Astrocyte (in vitro differentiated cells and primary cell): ENCODE measurements around the gene BCL11B. TPM values are rescaled to one million over a fixed set of nuclear protein-coding genes. Genes with fewer than 3 reads are reported as not detected.

Source experiments
- DNase-seq: peaks from one replicate; pipeline ENCODE4 v3.0.0-alpha.2; 2010; ENCODE audit warnings: low read depth
- FAIRE-seq: peaks from 2 replicates; lab custom pipeline; 2011; peaks lifted over from hg19 to GRCh38; lab: Jason Lieb, UNC
- H2AFZ ChIP-seq: 2 replicates; pipeline ENCODE4 v1.6.0; 2012; ENCODE audit warnings: low read depth, low read length, inconsistent platforms
- H3K27ac ChIP-seq: 2 replicates; pipeline ENCODE4 v1.5.1; 2011; ENCODE audit warnings: low read depth, low read length, inconsistent platforms
- H3K27me3 ChIP-seq: 2 replicates; pipeline ENCODE4 v1.6.0; 2011; ENCODE audit warnings: low read length, inconsistent platforms; ENCODE audit not compliant: insufficient read depth
- H3K36me3 ChIP-seq: 2 replicates; pipeline ENCODE4 v1.5.1; 2011; ENCODE audit warnings: low read length, inconsistent platforms; ENCODE audit not compliant: insufficient read depth
- H3K4me1 ChIP-seq: 2 replicates; pipeline ENCODE4 v1.5.1; 2011; ENCODE audit warnings: low read length, inconsistent platforms; ENCODE audit not compliant: insufficient read depth
- H3K4me2 ChIP-seq: 2 replicates; pipeline ENCODE4 v1.6.0; 2012; ENCODE audit warnings: low read length, inconsistent platforms
- H3K4me3 ChIP-seq: 2 replicates; pipeline ENCODE4 v1.5.1; 2011; ENCODE audit warnings: low read depth, mild to moderate bottlenecking, low read length, inconsistent platforms; ENCODE audit not compliant: insufficient read depth
- H3K79me2 ChIP-seq: 2 replicates; pipeline ENCODE4 v1.6.0; 2012; ENCODE audit warnings: mild to moderate bottlenecking, low read length, inconsistent platforms; ENCODE audit not compliant: insufficient read depth
- H3K9ac ChIP-seq: 2 replicates; pipeline ENCODE4 v1.6.0; 2012; ENCODE audit warnings: mild to moderate bottlenecking, low read length, inconsistent platforms
- H3K9me3 ChIP-seq: 2 replicates; pipeline ENCODE4 v1.5.1; 2012; ENCODE audit warnings: low read depth, mild to moderate bottlenecking, low read length, inconsistent platforms; ENCODE audit not compliant: insufficient read depth
- H4K20me1 ChIP-seq: 2 replicates; pipeline ENCODE4 v1.6.0; 2012; ENCODE audit warnings: low read length, inconsistent platforms; ENCODE audit not compliant: insufficient read depth
- H3K27ac Mint-ChIP-seq: one replicate; pipeline ENCODE4 v1.8.0; 2021; ENCODE audit warnings: mild to moderate bottlenecking, mixed read lengths; ENCODE audit not compliant: unreplicated experiment
- H3K27me3 Mint-ChIP-seq: one replicate; pipeline ENCODE4 v1.8.0; 2021; ENCODE audit warnings: low read depth, mixed read lengths; ENCODE audit not compliant: unreplicated experiment
- H3K36me3 Mint-ChIP-seq: one replicate; pipeline ENCODE4 v1.8.0; 2021; ENCODE audit warnings: low read depth, mixed read lengths; ENCODE audit not compliant: unreplicated experiment
- H3K4me1 Mint-ChIP-seq: one replicate; pipeline ENCODE4 v1.8.0; 2021; ENCODE audit warnings: low read depth, mixed read lengths; ENCODE audit not compliant: unreplicated experiment
- H3K4me3 Mint-ChIP-seq: one replicate; pipeline ENCODE4 v1.8.0; 2021; ENCODE audit warnings: mild to moderate bottlenecking, moderate library complexity, mixed read lengths; ENCODE audit not compliant: unreplicated experiment
- H3K9me3 Mint-ChIP-seq: one replicate; pipeline ENCODE4 v1.8.0; 2021; ENCODE audit warnings: mild to moderate bottlenecking, mixed read lengths; ENCODE audit not compliant: unreplicated experiment
- EZH2 ChIP-seq: IDR thresholded peaks from 2 replicates; pipeline ENCODE4 v1.6.1; 2012; ENCODE audit warnings: mild to moderate bottlenecking, low read length, inconsistent platforms; ENCODE audit not compliant: insufficient read depth
- total RNA-seq: library from RNA; stranded (reverse); gene quantifications from 2 replicates; pipeline ENCODE4 v1.2.1, GENCODE V29; 2021
- TF ChIP-seq, protein P1 (sequence below): IDR thresholded peaks from 2 replicates; pipeline ENCODE4 v1.5.1; 2011; ENCODE audit warnings: low read depth, mild to moderate bottlenecking, inconsistent platforms, low read length, moderate library complexity; ENCODE audit not compliant: insufficient read depth

BCL11B gene
- total RNA-seq, 1 donor from 2014 or later: 1.1 TPM

DNA sequence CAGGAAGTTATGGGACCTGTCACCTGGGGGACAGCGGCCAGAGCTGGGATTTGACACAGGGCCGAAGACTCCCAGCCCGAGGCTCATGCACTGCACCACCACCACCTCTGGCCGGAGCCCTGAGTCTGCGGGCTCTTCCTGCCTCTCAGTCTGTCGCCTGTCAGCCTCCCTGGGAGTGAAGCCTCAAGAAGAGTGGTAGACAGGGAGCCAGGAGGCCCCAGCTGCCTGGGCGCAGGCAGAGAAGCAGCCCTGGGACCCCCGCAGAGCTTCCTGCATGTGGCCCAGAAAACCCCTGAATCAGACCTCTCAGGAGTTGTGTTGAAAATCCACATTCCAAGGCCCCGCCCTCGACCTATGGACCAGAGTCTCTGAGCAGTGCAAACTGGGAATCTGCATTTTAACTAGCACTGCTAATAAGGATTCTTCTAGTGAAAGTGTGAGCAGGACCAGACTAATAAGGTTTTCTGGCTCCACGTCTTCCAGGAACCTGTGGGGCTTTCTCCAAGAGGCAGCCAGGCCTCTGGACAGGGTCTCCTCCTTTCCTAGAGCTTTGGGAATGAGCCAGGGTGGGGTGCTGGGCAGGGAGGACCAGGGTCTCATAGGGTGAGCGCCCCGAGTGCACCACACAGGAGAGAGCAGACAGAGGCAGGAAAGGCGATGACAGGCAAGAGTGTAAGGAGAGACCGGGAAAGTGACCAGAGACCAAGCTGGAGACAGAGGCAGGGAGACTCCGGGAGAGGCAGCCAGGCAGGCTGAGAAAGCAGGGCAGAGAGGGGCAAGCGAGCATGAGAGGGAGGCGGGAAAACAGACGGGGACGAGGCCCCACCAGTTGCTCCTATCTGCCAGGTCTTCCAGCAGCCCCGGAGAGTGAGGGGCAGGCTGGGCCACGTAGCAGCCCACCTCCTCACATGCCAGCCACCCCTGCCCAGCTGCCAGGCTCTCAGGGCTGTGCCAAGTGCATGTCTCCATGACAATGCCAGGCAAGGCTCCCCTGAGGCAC is 112.4 kb downstream of the BCL11B start:
- Mint-ChIP-seq H3K4me3 (no peak overlapping the region), H3K9me3 (peaks cover 11% of the 10 kb centered on the region), H3K4me1 (no peaks in the 10 kb centered on the region), H3K27ac (no peak overlapping the region), H3K36me3 (no peaks in the 10 kb centered on the region), H3K27me3 (peaks cover 12% of the 10 kb centered on the region)
- Histone ChIP-seq H4K20me1 (no peaks in the 10 kb centered on the region), H3K9me3 (no peaks in the 10 kb centered on the region), H3K9ac (no peak overlapping the region), H3K4me3 (no peak overlapping the region), H3K27ac (no peak overlapping the region), H3K79me2 (no peaks in the 10 kb centered on the region), H3K4me1 (no peaks in the 10 kb centered on the region), H2AFZ (no peak overlapping the region), H3K27me3 (peaks cover 3% of the 10 kb centered on the region), H3K4me2 (no peak overlapping the region), H3K36me3 (no peaks in the 10 kb centered on the region)
- no peak for FAIRE-seq
- TF ChIP-seq EZH2: no peak
- TF ChIP-seq, protein P1, sequence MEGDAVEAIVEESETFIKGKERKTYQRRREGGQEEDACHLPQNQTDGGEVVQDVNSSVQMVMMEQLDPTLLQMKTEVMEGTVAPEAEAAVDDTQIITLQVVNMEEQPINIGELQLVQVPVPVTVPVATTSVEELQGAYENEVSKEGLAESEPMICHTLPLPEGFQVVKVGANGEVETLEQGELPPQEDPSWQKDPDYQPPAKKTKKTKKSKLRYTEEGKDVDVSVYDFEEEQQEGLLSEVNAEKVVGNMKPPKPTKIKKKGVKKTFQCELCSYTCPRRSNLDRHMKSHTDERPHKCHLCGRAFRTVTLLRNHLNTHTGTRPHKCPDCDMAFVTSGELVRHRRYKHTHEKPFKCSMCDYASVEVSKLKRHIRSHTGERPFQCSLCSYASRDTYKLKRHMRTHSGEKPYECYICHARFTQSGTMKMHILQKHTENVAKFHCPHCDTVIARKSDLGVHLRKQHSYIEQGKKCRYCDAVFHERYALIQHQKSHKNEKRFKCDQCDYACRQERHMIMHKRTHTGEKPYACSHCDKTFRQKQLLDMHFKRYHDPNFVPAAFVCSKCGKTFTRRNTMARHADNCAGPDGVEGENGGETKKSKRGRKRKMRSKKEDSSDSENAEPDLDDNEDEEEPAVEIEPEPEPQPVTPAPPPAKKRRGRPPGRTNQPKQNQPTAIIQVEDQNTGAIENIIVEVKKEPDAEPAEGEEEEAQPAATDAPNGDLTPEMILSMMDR: no peak
- no peak for DNase-seq

GRCh38 chr14:99158646-99159165 is 113.3 kb downstream of the BCL11B start:
- Mint-ChIP-seq H3K4me3 (no peak overlapping the region), H3K4me1 (no peaks in the 10 kb centered on the region), H3K9me3 (peaks cover 11% of the 10 kb centered on the region), H3K27me3 (peaks cover 7% of the 10 kb centered on the region), H3K36me3 (no peaks in the 10 kb centered on the region), H3K27ac (no peak overlapping the region)
- no peak overlapping the region for H3K4me2 ChIP-seq
- no peak for DNase-seq
- H4K20me1 ChIP-seq: no peaks in the 10 kb centered on the region
- TF ChIP-seq, protein P1: no peak
- TF ChIP-seq EZH2: no peak
- H3K9me3 ChIP-seq: no peaks in the 10 kb centered on the region
- no peaks in the 10 kb centered on the region for H3K4me1 ChIP-seq
- H3K9ac ChIP-seq: no peak overlapping the region
- peaks cover 3% of the 10 kb centered on the region for H3K27me3 ChIP-seq
- no peak overlapping the region for H3K27ac ChIP-seq
- no peaks in the 10 kb centered on the region for H3K36me3 ChIP-seq
- no peak overlapping the region for H2AFZ ChIP-seq
- H3K79me2 ChIP-seq: no peaks in the 10 kb centered on the region
- no peak overlapping the region for H3K4me3 ChIP-seq
- FAIRE-seq: no peak

DNA sequence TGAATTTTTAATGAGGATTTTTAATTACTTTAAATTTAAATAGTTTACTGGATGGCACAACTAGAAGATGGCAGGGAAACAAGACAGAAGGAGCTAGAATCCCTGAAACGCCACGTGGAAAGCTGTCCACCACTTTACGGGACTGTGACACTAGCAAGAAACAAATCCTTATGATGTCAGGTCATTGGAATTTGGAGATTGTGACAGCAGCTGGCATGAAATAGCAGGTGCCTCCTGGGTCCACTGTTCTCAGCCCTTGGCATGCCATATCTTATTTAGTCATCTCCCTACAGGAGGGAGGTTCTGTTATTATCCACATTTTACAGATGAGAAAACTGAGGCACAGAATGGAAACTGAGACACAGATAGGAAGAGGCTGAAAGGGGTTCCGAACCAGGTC is 113.8 kb downstream of the BCL11B start:
- TF ChIP-seq, protein P1: no peak
- no peak for TF ChIP-seq EZH2
- peaks cover 6% of the 10 kb centered on the region for H3K9me3 Mint-ChIP-seq
- DNase-seq: no peak
- Histone ChIP-seq H3K9me3 (no peaks in the 10 kb centered on the region), H3K27ac (no peak overlapping the region), H2AFZ (no peak overlapping the region), H3K27me3 (peaks cover 3% of the 10 kb centered on the region), H3K4me3 (no peak overlapping the region), H3K4me2 (no peak overlapping the region), H3K36me3 (no peaks in the 10 kb centered on the region), H4K20me1 (no peaks in the 10 kb centered on the region), H3K79me2 (no peaks in the 10 kb centered on the region), H3K4me1 (no peaks in the 10 kb centered on the region), H3K9ac (no peak overlapping the region)
- H3K27ac Mint-ChIP-seq: no peak overlapping the region
- no peaks in the 10 kb centered on the region for H3K4me1 Mint-ChIP-seq
- H3K27me3 Mint-ChIP-seq: peaks cover 4% of the 10 kb centered on the region
- no peak for FAIRE-seq
- no peak overlapping the region for H3K4me3 Mint-ChIP-seq
- no peaks in the 10 kb centered on the region for H3K36me3 Mint-ChIP-seq
